Stomach smooth muscle (tissue), 2 donors: ENCODE results near the gene BRSK1.

Experiments
- H3K27ac ChIP-seq: one replicate; pipeline ENCODE4 v1.7.0; 2013; ENCODE audit warnings: mild to moderate bottlenecking, low read length, inconsistent platforms
- H3K27me3 ChIP-seq, 2 donors: one replicate each; pipeline ENCODE4 v1.7.0; 2013; ENCODE audit warnings: low read length in 2 of 2; ENCODE audit not compliant: insufficient read depth in 2 of 2, control insufficient read depth in 1 of 2
- H3K36me3 ChIP-seq, 2 donors: one replicate each; pipeline ENCODE4 v1.7.0; 2013; ENCODE audit warnings: low read length in 2 of 2; ENCODE audit not compliant: control insufficient read depth in 2 of 2, insufficient read depth in 2 of 2
- H3K4me1 ChIP-seq: one replicate; pipeline ENCODE4 v1.7.0; 2013; ENCODE audit warnings: low read length; ENCODE audit not compliant: control insufficient read depth, insufficient read depth
- H3K4me3 ChIP-seq, 2 donors: one replicate each; pipeline ENCODE4 v1.7.0; 2013; ENCODE audit warnings: low read length in 2 of 2
- H3K9ac ChIP-seq, 2 donors: one replicate each; pipeline ENCODE4 v1.7.0; 2013; ENCODE audit warnings: low read length in 2 of 2, mild to moderate bottlenecking in 1 of 2
- H3K9me3 ChIP-seq, 2 donors: one replicate each; pipeline ENCODE4 v1.7.0; 2013; ENCODE audit warnings: low read length in 2 of 2; ENCODE audit not compliant: control insufficient read depth in 2 of 2
- donor health status: healthy.
- donor health status: Pancreatic carcinoma.

BRSK1 gene

DNA sequence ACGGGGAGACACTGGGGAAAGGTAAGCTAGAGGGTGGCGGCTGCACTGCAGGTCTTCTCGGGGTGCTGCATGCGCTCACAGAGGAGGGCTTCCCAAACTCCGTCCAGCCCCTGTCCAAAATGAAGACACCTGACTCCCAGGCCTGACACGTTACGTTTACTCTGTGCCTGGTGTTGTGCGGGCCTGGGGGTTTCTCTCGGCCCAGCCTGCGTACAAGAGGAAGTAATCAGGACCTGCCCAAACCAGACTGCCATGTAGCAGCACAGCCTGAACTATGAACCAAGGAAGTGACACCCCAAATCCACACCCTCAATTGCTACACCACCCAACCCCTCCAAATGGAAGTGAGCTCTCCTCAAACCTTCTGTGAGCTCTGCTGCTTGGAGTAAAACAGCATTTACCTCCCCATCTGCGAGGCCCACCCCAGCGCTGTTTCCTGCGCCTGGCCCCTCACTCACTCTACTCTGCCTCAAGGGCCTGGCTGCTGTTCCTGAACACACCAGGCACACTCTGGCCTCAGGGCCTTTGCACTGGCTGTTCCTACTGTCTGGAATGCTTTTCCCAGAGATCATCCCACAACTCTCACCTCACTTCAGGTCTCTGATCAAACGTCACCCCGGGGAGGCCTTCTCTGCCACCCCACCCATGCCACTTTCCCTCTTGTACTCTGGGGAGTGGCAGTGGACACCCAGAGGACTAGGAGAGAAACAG is 6.9 kb upstream of the BRSK1 start:
- H3K4me3 ChIP-seq = no peak overlapping the region
- H3K9ac ChIP-seq = no peak overlapping the region
- no peaks in the 10 kb centered on the region for H3K9me3 ChIP-seq
- H3K27me3 ChIP-seq = no peaks in the 10 kb centered on the region
- H3K4me1 ChIP-seq = peaks cover 13% of the 10 kb centered on the region
- H3K36me3 ChIP-seq = peaks cover 11 to 38% of the 10 kb centered on the region in 2 donors
- no peak overlapping the region for H3K27ac ChIP-seq

DNA sequence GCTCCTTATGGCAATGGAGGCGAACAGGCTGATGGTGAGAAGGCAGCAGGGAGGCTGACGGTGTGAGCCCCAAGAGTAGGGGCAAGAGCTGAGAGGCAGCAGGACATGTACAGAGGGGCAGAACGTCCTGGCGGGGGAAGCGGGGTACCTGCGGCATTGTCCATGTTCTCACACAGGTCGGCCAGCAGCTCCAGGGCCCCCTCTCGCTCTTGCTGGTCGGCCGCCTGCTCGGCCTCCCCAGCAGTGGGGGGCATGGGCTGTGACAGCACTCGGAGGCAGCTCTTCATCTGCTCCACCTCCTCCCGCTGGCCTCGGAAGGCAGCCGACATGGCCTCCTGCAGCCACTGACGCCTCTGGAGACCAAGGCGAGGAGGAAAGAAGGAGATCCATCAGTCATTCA is 6.3 kb upstream of the BRSK1 start:
- H3K4me1 ChIP-seq = peaks cover 13% of the 10 kb centered on the region
- no peaks in the 10 kb centered on the region for H3K27me3 ChIP-seq
- H3K36me3 ChIP-seq = peaks cover 11 to 35% of the 10 kb centered on the region in 2 donors
- H3K27ac ChIP-seq = no peak overlapping the region
- H3K9me3 ChIP-seq = no peaks in the 10 kb centered on the region
- H3K9ac ChIP-seq = no peak overlapping the region
- no peak overlapping the region for H3K4me3 ChIP-seq

DNA sequence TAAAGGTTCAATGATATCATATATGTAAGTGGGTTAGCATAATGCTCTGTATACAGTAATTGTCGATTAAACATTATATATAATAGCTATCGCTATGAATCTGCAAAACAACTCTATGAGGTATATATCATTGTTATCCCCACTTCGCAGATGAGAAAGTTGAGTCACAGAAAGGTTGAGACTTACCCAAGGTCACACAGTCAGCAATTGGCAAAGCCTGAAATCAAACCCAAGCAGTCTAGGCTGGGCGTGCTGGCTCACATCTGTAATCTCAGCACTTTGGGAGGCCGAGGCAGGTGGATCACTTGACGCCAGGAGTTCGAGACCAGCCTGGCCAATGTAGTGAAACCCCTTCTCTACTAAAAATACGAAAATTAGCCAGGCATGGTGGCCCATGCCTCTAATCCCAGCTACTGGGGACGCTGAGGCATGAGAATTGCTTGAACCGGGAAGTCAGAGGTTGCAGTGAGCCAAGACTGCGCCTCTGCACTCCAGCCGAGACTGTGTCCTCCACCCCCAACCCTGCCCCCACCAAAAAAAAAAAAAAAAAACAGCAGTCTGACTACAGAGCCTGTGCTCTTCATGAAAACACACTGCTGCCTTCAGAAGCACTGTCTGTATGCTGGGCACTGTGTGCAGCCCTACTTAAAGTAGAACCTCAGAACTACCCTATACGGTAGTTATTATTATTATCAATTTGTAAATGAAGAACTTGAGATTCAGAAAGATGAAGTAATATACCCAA is 5.2 kb upstream of the BRSK1 start:
- H3K9me3 ChIP-seq = no peaks in the 10 kb centered on the region
- H3K36me3 ChIP-seq = peaks cover 11 to 26% of the 10 kb centered on the region in 2 donors
- peaks cover 15% of the 10 kb centered on the region for H3K4me1 ChIP-seq
- peak overlapping the region in 1 of 2 donors; percentile 92 for H3K4me3 ChIP-seq
- H3K27ac ChIP-seq = no peak overlapping the region
- no peaks in the 10 kb centered on the region for H3K27me3 ChIP-seq
- no peak overlapping the region for H3K9ac ChIP-seq

DNA sequence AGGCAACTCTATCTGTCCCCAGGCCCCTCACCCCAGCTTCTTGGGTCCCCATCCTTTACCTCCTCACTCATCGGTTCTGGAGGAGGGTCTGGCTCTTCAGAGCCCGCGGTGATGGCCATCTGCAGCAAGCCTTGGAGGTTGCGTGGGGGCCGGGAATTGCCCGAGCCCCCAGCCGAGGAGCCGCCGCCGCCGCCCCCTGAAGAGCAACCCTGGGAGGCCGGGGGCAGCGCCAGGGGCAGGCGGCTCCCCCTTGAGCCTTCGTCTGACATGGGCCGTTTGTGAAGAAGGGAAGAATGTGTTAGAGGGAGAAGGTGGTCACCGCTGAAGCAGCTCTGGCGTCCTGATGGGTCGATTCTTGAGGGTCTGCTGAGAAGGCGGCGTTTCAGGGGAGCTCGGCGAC is 4.5 kb upstream of the BRSK1 start:
- Histone ChIP-seq H3K4me3 (peak overlapping the region; percentile 92 to 98), H3K27me3 (no peaks in the 10 kb centered on the region), H3K9ac (peak overlapping the region; percentile 81 to 84), H3K9me3 (no peaks in the 10 kb centered on the region), H3K4me1 (peaks cover 17% of the 10 kb centered on the region), H3K27ac (peak overlapping the region; percentile 82), H3K36me3 (peaks cover 11 to 23% of the 10 kb centered on the region in 2 donors)

DNA sequence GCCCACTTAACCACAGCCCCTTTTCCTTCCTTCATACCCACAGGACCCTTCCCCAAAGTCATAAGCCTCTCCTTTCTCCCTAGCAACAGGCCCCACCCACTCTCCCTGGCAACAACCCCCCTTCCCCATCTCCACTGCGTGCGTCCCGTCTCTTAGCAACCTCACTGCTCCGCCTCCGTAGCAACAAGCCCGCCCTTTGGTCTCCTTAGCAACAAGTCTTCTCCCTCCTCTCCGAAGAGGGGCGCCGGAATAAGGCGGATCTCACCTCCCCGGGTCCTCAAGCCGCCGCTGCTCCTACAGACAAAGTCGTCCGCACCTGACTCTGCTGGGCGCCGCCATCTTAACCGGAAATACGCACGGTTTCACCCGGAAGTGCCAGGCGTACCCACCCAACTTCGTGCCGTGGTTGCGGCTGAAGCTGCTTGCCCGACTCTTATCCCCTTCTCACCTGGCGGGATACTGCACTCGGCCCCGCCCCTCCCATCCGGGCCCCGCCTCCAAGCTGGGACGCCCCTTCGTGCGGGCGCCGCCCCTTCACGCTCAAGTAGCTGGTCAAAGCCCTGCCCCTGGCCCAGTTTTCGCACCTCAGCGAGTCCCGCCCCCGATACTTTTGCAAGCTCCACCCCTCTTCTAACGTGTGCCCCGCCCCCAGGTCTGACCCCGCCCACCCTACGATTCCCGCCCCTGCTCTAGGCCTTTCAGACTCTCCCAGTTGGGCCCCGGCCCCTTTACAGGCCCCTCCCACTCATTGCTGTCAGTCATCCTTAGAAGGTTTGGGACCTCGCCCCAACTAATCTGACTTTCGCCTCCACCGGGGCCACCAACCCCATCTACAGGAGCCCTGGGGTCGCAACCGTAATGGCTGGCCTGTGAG is 3.8 kb upstream of the BRSK1 start, which contains the start of gene HSPBP1:
Gene HSPBP1, minus strand, starts transcription at position 341 of the 874 bp plus-strand sequence. CDS start 502 bp downstream, outside the sequence.
- Histone ChIP-seq H3K27me3 (no peaks in the 10 kb centered on the region), H3K4me1 (peaks cover 22% of the 10 kb centered on the region), H3K9me3 (no peaks in the 10 kb centered on the region), H3K9ac (peak within 1 kb of the TSS; percentile 81 to 84), H3K4me3 (peak within 1 kb of the TSS; percentile 92 to 98), H3K36me3 (peaks cover 11 to 19% of the 10 kb centered on the region in 2 donors), H3K27ac (peak within 1 kb of the TSS; percentile 82)

DNA sequence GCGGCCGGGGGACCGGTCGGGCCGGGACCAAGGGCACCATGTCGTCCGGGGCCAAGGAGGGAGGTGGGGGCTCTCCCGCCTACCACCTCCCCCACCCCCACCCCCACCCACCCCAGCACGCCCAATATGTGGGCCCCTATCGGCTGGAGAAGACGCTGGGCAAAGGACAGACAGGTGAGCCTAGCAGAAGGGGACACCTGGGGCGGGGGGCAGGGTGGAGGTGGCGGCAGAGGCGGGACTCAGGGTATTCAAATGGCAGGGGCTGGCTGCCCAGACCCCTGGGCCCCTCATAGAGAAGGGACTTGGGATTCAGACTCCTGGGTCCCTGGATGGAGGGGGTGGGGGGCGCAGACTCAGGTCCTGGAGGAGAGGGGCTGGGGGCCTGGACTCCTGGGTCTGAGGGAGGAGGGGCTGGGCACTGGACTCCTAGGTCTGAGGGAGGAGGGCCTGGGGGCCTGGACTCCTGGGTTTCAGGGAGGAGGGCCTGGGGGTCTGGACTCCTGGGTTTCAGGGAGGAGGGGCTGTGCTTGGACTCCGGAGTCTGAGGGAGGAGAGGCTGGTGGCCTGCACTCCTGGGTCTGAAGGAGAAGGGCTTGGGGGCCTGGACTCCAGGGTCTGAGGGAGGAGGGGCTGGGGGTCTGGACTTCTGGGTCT is 735 bp downstream of the BRSK1 start:
- Histone ChIP-seq H3K4me3 (peak overlapping the region; percentile 19 to 52), H3K9ac (peak overlapping the region in 1 of 2 donors; percentile 42), H3K27ac (peak overlapping the region; percentile 49), H3K27me3 (no peaks in the 10 kb centered on the region), H3K4me1 (peaks cover 25% of the 10 kb centered on the region), H3K36me3 (peaks cover 0 to 6% of the 10 kb centered on the region in 2 donors), H3K9me3 (no peaks in the 10 kb centered on the region)

DNA sequence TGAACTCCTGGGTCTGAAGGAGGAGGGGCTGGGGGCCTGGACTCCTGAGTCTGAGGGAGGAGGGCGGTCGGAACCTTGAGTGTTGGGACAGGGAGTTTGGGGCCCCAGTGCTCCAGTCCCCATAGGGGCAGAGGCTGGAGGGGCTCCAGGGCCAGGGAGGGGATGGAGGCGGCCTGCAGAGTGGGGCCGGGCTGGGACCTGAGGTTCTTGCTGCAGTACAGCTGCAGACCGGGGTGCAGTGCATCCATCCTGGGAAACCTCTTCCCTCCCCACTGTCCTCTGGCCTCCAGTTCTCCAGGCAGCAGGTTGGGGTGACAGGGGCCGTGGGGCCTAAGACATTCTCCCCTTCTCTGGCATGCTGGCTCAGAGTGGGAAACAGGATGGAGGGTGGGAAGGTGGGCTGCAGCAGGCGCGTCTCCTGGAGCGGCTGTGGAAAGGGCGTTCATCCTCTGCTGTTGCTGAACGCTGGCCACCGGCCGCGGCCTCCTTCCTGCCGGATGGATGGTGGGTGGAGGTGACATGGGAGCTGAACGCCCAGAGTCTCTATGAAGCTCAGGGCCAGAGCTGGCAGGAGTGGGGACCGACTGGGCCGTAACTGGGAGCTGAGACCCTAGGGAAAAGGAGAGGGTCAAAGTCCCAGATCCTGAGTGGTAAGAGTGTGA is 1.6 kb downstream of the BRSK1 start:
- H3K4me3 ChIP-seq = peak overlapping the region in 1 of 2 donors; percentile 52

DNA sequence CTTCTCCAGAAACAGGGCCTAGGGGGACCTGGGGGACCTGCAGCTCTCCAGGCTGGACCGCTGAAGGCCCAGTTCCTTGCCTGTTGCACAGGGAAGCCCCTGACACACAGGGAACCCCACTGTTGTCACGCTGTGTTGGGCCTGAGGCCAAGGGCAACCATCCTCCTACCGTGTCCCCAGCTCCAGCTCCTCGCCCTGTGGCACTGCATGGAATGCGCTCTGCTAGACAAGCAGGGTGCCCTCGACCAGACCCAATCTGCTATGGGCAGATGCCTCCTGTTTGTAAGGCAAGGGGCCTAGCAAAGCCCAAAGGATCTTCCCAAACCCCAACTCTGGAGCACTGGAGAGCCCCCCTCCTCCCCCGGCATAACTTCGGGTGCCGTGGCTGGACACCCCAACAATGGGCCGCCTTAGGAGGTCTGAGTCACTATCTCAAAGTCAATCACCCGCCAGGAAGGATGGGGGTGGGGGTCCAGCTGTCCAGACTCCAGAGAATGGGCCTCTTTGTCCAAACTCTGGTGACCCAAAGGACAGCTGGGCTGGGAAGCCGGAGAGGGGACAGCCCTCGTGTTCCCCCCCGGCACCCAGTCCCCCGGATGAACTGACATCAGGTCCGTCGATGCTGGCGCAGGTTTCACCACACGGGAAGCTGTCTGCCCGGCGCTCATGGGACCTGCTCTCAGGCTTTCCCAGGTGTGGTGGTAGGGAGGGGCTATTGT is 3.7 kb downstream of the BRSK1 start:
- no peaks in the 10 kb centered on the region for H3K27me3 ChIP-seq
- H3K9ac ChIP-seq = no peak overlapping the region
- H3K36me3 ChIP-seq = peaks cover 0 to 6% of the 10 kb centered on the region in 2 donors
- H3K9me3 ChIP-seq = no peaks in the 10 kb centered on the region
- no peak overlapping the region for H3K4me3 ChIP-seq
- H3K27ac ChIP-seq = no peak overlapping the region
- peaks cover 18% of the 10 kb centered on the region for H3K4me1 ChIP-seq

More for the DNA sequence above, 1.6 kb downstream of the BRSK1 start:
- Histone ChIP-seq H3K9ac (peak overlapping the region; percentile 21 to 42), H3K9me3 (no peaks in the 10 kb centered on the region), H3K4me1 (peaks cover 22% of the 10 kb centered on the region), H3K27ac (peak overlapping the region; percentile 49), H3K36me3 (peaks cover 0 to 6% of the 10 kb centered on the region in 2 donors), H3K27me3 (no peaks in the 10 kb centered on the region)

DNA sequence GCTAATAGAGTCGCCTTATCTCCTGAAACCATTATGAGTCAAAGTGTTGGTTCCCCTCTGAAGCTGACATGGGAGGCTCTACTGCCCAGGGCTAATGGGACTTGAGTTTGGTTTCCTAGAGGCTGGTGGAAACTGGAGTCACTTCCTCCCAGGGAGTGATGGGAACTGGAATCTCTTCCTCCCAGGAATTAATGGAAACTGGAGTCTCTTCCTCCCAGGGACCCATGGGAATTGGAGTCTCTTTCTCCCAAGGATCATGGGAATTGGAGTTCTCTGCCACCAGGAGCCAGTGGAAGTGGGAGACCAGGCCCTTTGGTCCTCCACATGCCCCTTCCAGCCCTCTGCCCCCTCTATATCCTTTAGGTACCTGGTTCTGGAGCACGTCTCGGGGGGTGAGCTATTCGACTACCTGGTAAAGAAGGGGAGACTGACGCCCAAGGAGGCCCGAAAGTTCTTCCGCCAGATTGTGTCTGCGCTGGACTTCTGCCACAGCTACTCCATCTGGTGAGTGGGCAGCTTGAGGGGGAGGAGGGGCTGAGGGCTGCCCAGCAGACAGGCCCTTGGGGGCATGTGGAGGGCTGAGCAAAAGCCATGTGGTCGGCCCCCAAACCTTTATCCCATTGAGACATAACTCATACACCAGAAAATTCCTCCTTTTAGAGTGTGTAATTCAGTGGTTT is 5.5 kb downstream of the BRSK1 start:
- no peaks in the 10 kb centered on the region for H3K9me3 ChIP-seq
- H3K27ac ChIP-seq = no peak overlapping the region
- peaks cover 14% of the 10 kb centered on the region for H3K4me1 ChIP-seq
- H3K27me3 ChIP-seq = no peaks in the 10 kb centered on the region
- H3K9ac ChIP-seq = no peak overlapping the region
- H3K4me3 ChIP-seq = no peak overlapping the region
- peaks cover 4 to 8% of the 10 kb centered on the region in 2 donors for H3K36me3 ChIP-seq
